Keratinocyte (primary cell): ENCODE results near the gene MORC4. TPM values are rescaled to one million over a fixed set of nuclear protein-coding genes. Genes with fewer than 3 reads are reported as not detected.

Experiments used
- DNase-seq: peaks from one replicate; pipeline ENCODE4 v3.0.0-alpha.2; 2011; ENCODE audit warnings: low read depth, missing footprints, low spot score
- FAIRE-seq: peaks from 2 replicates; lab custom pipeline; 2011; peaks lifted over from hg19 to GRCh38; lab: Jason Lieb, UNC
- H2AFZ ChIP-seq: 2 replicates; pipeline ENCODE4 v1.6.0; 2012; ENCODE audit warnings: low read length, control low read depth, inconsistent platforms; ENCODE audit not compliant: control insufficient read depth
- H3K27ac ChIP-seq: 2 replicates; pipeline ENCODE4 v1.5.1; 2011; ENCODE audit warnings: low read length; ENCODE audit not compliant: control insufficient read depth, insufficient read depth
- H3K27me3 ChIP-seq: 3 replicates; pipeline ENCODE4 v1.6.0; 2011; ENCODE audit warnings: low read length; ENCODE audit not compliant: control insufficient read depth, insufficient read depth; ENCODE audit errors: extremely low read depth
- H3K36me3 ChIP-seq, 2 experiments: 2 replicates in 1 of 2; 3 replicates in 1 of 2; pipeline ENCODE4 v1.5.1; 2011; ENCODE audit warnings: low read length in 2 of 2, mild to moderate bottlenecking in 1 of 2; ENCODE audit not compliant: control insufficient read depth in 2 of 2, insufficient read depth in 2 of 2; ENCODE audit errors: extremely low read depth in 1 of 2
- H3K4me1 ChIP-seq: 3 replicates; pipeline ENCODE4 v1.5.1; 2011; ENCODE audit warnings: low read length; ENCODE audit not compliant: control insufficient read depth, insufficient read depth; ENCODE audit errors: extremely low read depth
- H3K4me2 ChIP-seq: 3 replicates; pipeline ENCODE4 v1.6.0; 2011; ENCODE audit warnings: low read depth, low read length; ENCODE audit not compliant: control insufficient read depth, insufficient read depth; ENCODE audit errors: extremely low read depth
- H3K4me3 ChIP-seq, 3 experiments: fragments of 200-600 bp in 1 of 3; sonication (generic) in 1 of 3; 2 replicates in 2 of 3; 3 replicates in 1 of 3; pipeline ENCODE4 v1.5.1; 2011 to 2016; ENCODE audit warnings: low read length in 3 of 3, mild to moderate bottlenecking in 3 of 3, control low read depth in 2 of 3, inconsistent platforms in 1 of 3, low read depth in 1 of 3, mixed read lengths in 1 of 3, mixed run types in 1 of 3, moderate library complexity in 1 of 3; ENCODE audit not compliant: control insufficient read depth in 2 of 3, insufficient read depth in 2 of 3; ENCODE audit errors: extremely low read depth in 1 of 3
- H3K79me2 ChIP-seq: 2 replicates; pipeline ENCODE4 v1.6.0; 2012; ENCODE audit warnings: low read length; ENCODE audit not compliant: control insufficient read depth, insufficient read depth
- H3K9ac ChIP-seq: 3 replicates; pipeline ENCODE4 v1.6.0; 2011; ENCODE audit warnings: low read length; ENCODE audit not compliant: control insufficient read depth, insufficient read depth; ENCODE audit errors: extremely low read depth
- H3K9me1 ChIP-seq: 3 replicates; pipeline ENCODE4 v1.6.0; 2011; ENCODE audit warnings: low read length; ENCODE audit not compliant: control insufficient read depth, insufficient read depth; ENCODE audit errors: extremely low read depth
- H3K9me3 ChIP-seq: 2 replicates; pipeline ENCODE4 v1.5.1; 2012; ENCODE audit warnings: low read depth, low read length; ENCODE audit not compliant: control insufficient read depth
- H4K20me1 ChIP-seq: 3 replicates; pipeline ENCODE4 v1.6.0; 2011; ENCODE audit warnings: low read length; ENCODE audit not compliant: control insufficient read depth, insufficient read depth; ENCODE audit errors: extremely low read depth
- CTCF ChIP-seq, 3 experiments: IDR thresholded peaks in 1 of 3; conservative IDR thresholded peaks in 1 of 3; optimal IDR thresholded peaks in 1 of 3; 2 replicates in 2 of 3; 3 replicates in 1 of 3; pipeline versions ENCODE3 to v1.5.1; 2011; ENCODE audit warnings: low read length in 3 of 3, mild to moderate bottlenecking in 3 of 3, moderate library complexity in 2 of 3, control low read depth in 1 of 3, inconsistent platforms in 1 of 3; ENCODE audit not compliant: insufficient read depth in 2 of 3; ENCODE audit errors: extremely low read depth in 1 of 3
- EZH2 ChIP-seq: IDR thresholded peaks from one replicate; pipeline ENCODE4 v1.6.1; 2012; ENCODE audit warnings: inconsistent platforms, mild to moderate bottlenecking, low read length, moderate library complexity
- dilution Hi-C: fragments of 300-500 bp; cut with MboI; formaldehyde crosslinking; loops from one replicate; pipeline ENCODE4 v1.7.0; 2020; ENCODE audit warnings: low sequenced_read_pairs; ENCODE audit not compliant: extremely low pct_ligation_motif_present
- polyA plus RNA-seq, 5 experiments: library from polyadenylated mRNA; depleted of rRNA in 3 of 5; stranded (reverse) in 3 of 5; stranded (forward) in 1 of 5; unstranded in 1 of 5; fragments of >200 nt; gene quantifications; 1 replicate in 1 of 5; 2 replicates in 3 of 5; 3 replicates in 1 of 5; pipeline versions ENCODE4 v1.2.1 to v1.2.3, GENCODE V29; 2011 to 2012; ENCODE audit warnings: missing spikeins in 2 of 5, low read depth in 1 of 5, low replicate concordance in 1 of 5

Gene MORC4
- polyA plus RNA-seq, 1 donor (not counting 4 experiments of a cell fraction or from before 2014, with no cell fraction given): 21.0 TPM

GRCh38 chrX:106952089-106952488, 47.9 kb downstream of the MORC4 start:
- Histone ChIP-seq H3K9me1 (no peaks in the 10 kb centered on the region), H3K4me1 (no peaks in the 10 kb centered on the region)

DNA sequence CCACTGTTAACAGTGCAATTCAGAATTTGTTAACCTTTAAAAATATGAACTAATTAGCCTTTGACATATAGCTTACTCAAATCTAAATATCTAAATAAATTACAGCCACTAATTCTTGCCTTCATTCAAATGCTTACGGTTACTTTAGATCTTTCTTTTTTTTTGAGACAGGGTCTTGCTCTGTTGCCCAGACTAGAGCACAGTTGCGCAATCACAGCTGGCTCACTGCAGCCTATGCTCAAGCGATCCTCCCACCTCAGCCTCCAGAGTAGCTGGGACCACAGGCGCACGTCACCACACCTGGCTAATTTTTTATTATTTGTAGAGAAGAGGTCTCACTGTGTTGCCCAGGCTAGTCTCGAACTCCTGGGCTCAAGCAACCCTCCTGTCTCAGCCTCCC, 48.8 kb downstream of the MORC4 start:
- no peak overlapping the region for H3K9ac ChIP-seq
- H3K27ac ChIP-seq: no peak overlapping the region
- no peaks in the 10 kb centered on the region for H3K9me3 ChIP-seq
- H4K20me1 ChIP-seq: no peaks in the 10 kb centered on the region
- no peaks in the 10 kb centered on the region for H3K27me3 ChIP-seq
- no peak overlapping the region for H3K4me3 ChIP-seq
- no peaks in the 10 kb centered on the region for H3K4me1 ChIP-seq
- H3K9me1 ChIP-seq: no peaks in the 10 kb centered on the region
- no peak overlapping the region for H3K4me2 ChIP-seq
- DNase-seq (no peak), FAIRE-seq (no peak)
- TF ChIP-seq EZH2: no peak
- H3K79me2 ChIP-seq: no peaks in the 10 kb centered on the region
- H2AFZ ChIP-seq: no peak overlapping the region
- H3K36me3 ChIP-seq: no peaks in the 10 kb centered on the region
- dilution Hi-C loops: no loop called here

More at GRCh38 chrX:106952089-106952488, 47.9 kb downstream of the MORC4 start:
- dilution Hi-C loops: no loop called here
- H3K36me3 ChIP-seq: no peaks in the 10 kb centered on the region
- H3K4me2 ChIP-seq: no peak overlapping the region
- FAIRE-seq (no peak), DNase-seq (no peak)
- no peak overlapping the region for H3K27ac ChIP-seq
- H3K27me3 ChIP-seq: no peaks in the 10 kb centered on the region
- no peak overlapping the region for H2AFZ ChIP-seq
- no peak overlapping the region for H3K9ac ChIP-seq
- no peaks in the 10 kb centered on the region for H3K79me2 ChIP-seq
- no peaks in the 10 kb centered on the region for H4K20me1 ChIP-seq
- H3K9me3 ChIP-seq: no peaks in the 10 kb centered on the region
- no peak overlapping the region for H3K4me3 ChIP-seq
- TF ChIP-seq CTCF (optimal IDR thresholded peaks at IDR 0.05 in 1 of 3, IDR thresholded peaks at IDR 0.05 in 1 of 3, conservative IDR thresholded peaks at IDR 0.05 in 1 of 3; ENCODE audit: extremely low read depth in 1 of 3, insufficient read depth in 2 of 3, low read length in 3 of 3): no peak
- TF ChIP-seq EZH2: no peak

DNA sequence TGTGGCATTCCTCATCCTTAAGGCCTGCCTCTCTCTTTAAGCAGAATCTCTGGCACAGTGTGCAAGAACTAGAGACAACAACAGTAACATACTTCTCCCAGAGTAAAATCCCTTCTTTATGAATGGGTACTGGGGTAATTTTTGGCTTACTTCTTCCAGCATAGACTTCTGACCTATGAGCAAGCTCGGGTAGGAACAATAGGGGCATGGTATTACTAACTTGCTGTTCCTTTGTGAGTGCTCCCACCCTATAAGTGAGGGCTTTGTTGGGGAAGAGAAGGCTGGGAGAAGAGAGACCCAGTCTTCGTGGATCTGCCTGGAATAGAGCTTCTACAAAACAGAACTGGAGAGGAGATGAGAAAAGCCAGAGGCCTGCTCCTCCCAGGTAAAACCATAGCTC, 49.6 kb downstream of the MORC4 start:
- Histone ChIP-seq H3K36me3 (no peaks in the 10 kb centered on the region), H3K9ac (no peak overlapping the region), H3K79me2 (no peaks in the 10 kb centered on the region), H3K4me3 (no peak overlapping the region), H2AFZ (no peak overlapping the region), H4K20me1 (no peaks in the 10 kb centered on the region), H3K9me3 (no peaks in the 10 kb centered on the region), H3K27me3 (no peaks in the 10 kb centered on the region), H3K9me1 (no peaks in the 10 kb centered on the region), H3K4me2 (no peak overlapping the region), H3K4me1 (no peaks in the 10 kb centered on the region), H3K27ac (no peak overlapping the region)
- TF ChIP-seq CTCF (optimal IDR thresholded peaks at IDR 0.05 in 1 of 3, IDR thresholded peaks at IDR 0.05 in 1 of 3, conservative IDR thresholded peaks at IDR 0.05 in 1 of 3; ENCODE audit: extremely low read depth in 1 of 3, insufficient read depth in 2 of 3, low read length in 3 of 3): no peak
- TF ChIP-seq EZH2: no peak
- FAIRE-seq (no peak), DNase-seq (no peak)
- dilution Hi-C loops: no loop called here
